SIG-M5 treated with dmso at 0.1 percent for 504 hours (cell line): Measurements from ENCODE around the gene PABPN1L.
"Not testable (repeated sequence)": the region's sequence is repeated elsewhere in the genome, so short reads cannot be mapped to it uniquely, and the experiment has no call there.

ENCODE experiments used
- DNase-seq: peaks from one replicate; lab custom pipeline; 2025; ENCODE audit not compliant: unreplicated experiment; lab: John Stamatoyannopoulos, UW

Gene PABPN1L

DNA sequence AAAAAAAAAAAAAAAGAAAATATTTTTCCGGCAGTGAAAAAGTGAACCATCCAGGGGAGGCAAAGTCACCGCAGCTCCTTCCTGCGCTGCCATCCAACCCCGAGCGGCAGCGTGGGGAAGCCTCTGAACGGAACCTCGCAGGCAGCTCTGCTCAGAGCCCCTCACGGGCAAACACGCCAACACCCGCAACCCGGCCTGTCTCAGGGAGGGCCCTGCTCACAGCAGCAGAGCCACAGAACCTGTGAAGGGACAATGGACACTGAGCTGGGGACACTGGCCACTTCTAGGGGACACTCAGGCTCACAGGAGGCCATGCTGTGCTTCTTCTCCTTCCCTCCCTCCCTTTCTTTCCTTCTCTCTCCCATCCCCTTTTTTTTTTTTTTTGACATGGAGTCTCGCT is 33.4 kb downstream of the PABPN1L start:
- DNase-seq, result no peak

DNA sequence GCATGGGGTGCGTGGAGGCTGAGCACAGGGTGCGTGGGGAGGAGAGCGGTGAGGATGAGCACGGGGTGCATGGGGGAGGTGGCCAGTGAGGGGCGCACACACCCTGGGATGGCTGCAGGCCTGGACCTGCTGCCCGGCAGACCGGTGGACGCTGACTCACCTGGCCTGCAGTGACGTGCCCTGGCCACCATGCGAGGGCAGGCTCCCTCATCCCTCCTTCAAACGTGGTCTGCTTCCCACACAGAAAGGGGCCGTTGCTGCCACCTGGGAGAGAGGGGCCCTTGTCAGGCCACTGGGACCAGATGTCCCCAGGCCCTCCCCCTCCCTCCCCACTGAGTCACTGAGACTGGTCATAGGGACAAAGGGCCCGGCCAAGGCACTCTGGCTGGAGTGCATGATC is 34.6 kb downstream of the PABPN1L start:
- DNase-seq, result no peak

DNA sequence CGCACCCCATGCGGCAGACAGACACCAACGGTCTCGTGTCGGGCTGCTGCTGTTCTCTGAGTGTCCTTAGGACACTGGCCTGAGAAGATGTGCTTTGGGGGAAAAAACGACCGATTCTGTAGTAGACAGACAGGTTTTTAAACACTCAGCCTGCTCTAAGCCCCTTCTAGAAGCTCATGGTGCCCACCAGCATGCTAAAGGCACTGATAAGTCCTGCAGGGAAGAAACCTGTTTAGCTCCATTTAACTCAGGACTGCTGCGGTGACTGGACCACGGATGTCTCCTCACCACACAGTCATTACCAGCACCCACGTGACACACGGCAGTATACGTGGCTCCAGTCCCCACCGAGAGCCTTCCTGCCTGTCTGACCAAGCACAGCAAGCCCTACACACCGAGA is 35.7 kb downstream of the PABPN1L start:
- no peak for DNase-seq

DNA sequence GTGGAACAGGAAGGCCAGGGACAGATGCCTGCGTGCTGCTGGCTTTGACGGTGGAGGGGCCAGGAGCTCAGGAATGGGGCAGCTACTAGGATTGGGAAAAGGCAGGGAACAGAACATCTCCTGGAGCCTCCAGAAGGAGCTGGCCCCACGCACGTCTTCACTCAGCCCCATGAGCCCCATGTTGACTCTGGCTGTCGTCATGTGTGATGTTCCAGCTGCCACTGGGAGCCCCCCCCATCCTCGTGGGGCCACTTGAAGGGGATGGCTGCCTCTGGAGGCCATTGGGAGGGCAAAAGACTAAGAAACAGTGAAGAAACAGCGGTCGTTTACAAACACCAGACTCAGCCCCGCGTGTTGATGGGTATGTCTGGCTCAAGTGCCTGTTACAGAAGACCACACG is 36.2 kb downstream of the PABPN1L start:
- DNase-seq, result no peak

DNA sequence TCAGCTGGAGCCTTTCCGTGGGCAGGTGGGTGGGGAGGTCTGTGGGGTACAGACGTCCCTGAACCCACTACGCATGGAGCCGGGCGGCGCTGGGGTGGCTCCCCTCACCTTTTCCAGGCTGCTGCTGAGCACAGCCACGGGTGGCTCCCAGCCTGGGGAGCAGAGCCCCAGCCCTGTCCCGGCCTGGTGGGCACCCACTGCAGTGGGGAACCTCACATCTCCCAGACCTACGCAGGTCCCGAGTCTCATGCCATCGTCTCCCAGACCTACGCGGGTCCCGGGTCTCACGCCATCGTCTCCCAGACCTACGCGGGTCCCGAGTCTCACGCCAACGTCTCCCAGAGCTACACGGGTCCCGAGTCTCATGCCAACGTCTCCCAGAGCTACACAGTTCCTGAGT is 37.7 kb downstream of the PABPN1L start:
- DNase-seq, result no peak

DNA sequence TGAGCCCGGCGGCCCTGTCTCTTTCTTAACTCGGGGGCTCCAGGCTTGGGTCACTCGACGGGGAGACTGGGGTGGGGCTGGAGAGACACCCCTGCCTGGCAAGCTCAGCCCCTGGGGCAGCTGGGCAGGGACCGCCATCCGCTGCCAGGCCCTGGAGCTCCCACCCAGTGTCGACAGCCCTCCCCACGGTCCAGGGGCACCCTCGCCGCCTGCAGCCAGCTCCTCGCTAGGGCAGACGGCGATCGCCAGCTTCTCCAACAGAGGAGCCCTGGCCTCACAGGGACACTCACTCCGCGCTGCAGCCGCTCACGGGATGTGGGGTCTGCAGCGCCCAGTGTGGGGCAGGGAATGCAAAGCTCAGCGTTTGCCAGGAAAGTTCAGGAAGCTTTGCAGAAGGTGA is 38.7 kb downstream of the PABPN1L start:
- DNase-seq, result no peak

DNA sequence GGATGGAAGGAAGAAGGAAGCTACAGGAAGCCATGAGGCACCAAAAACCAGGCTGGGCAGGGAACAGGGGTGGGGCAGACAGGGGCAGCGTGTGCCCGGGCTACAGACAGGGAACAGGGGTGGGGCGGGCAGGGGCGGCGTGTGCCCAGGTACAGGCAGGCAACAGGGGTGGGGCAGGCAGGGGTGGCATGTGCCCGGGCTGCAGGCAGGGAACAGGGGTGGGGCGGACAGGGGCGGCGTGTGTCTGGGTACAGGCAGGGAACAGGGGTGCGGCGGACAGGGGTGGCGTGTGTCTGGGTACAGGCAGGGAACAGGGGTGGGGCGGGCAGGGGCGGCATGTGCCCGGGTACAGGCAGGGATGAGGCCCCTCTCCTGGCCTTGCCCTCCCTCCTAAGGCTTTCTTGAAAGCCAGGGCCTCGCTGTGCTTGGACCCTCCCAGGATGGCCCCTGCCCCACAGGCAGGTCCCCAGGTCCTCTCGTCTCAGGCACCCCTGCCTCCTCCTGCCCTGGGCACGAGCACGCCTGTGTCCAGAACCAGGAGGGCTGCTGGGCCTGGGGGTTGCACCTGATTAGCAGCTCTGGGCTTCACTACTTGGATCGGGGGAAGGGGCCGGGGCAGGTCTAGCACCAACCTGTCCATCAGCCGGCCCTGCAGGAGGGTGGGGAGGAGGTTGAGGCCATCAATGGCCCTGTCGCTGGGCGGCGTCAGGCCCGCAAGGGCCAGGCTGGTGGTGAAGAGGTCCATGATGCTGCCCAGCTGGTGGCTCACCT is 40.2 kb downstream of the PABPN1L start:
- no peak for DNase-seq

DNA sequence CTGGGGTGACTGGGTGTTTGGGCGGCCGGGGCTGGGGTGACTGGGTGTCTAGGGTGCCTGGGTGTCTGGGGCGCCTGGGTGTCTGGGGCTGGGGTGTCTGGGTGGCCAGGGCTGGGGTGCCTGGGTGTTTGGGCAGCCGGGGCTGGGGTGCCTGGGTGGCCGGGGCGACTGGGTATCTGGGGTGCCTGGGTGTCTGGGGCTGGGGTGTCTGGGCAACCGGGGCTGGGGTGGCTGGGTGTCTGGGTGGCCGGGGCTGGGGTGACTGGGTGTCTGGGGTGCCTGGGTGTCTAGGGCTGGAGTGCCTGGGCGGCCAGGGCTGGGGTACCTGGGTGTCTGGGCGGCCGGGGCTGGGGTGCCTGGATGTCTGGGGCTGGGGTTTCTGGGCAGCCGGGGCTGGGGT is 41.3 kb downstream of the PABPN1L start:
- DNase-seq, result no peak

DNA sequence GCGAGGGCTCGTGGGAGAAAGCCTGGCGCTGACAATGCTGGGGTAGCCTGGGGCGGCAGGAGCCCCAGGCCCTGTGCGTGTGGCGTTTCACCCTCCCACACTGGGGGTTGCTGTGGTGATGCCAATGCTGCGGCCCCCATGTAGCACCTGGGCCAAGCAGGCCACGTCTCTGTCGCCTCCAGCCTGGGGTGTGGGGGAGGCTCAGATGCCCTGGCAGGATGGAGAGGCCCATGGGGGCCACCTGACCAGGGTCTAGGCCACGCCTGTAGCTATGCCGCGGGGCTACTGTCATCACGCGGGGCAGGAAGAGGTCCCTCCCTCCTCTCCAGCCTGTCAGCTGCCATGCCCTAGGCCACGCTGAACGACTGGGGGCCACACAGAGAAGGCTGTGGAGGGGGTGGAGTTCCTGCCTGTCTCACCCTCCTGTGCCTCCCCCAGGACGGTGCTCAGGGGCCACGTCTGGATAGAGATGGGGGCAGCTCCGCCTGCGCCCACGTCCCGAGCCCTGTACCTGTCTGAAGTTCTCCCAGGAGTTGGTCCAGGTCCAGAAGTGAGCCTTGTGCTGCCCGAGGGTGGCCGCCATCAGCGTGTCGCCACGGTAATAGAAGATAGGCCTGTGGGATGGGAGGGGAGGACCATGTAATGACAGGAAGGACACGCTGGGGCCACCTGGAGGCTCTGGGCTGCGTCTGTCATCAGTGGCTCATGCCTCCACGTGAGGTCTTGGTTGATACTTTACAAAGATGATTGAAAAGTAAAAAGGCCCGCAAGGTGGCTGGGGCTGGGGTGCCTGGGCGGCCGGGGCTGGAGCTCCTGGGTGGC is 42.0 kb downstream of the PABPN1L start:
- DNase-seq, result no peak

DNA sequence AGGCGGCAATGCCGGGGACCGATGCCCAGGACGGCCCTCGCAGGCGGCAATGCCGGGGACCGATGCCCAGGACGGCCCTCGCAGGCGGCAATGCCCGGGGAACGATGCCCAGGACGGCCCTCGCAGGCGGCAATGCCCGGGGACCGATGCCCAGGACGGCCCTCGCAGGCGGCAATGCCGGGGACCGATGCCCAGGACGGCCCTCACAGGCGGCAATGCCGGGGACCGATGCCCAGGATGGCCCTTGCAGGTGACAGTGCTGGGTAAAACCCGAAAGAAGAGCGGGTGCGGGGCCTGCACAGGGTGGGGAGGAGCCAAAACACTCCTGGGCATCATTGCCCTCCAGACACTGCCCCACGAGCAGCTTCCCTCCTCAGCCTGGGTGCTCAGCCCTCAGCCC is 42.8 kb downstream of the PABPN1L start:
- not testable (repeated sequence) for DNase-seq

DNA sequence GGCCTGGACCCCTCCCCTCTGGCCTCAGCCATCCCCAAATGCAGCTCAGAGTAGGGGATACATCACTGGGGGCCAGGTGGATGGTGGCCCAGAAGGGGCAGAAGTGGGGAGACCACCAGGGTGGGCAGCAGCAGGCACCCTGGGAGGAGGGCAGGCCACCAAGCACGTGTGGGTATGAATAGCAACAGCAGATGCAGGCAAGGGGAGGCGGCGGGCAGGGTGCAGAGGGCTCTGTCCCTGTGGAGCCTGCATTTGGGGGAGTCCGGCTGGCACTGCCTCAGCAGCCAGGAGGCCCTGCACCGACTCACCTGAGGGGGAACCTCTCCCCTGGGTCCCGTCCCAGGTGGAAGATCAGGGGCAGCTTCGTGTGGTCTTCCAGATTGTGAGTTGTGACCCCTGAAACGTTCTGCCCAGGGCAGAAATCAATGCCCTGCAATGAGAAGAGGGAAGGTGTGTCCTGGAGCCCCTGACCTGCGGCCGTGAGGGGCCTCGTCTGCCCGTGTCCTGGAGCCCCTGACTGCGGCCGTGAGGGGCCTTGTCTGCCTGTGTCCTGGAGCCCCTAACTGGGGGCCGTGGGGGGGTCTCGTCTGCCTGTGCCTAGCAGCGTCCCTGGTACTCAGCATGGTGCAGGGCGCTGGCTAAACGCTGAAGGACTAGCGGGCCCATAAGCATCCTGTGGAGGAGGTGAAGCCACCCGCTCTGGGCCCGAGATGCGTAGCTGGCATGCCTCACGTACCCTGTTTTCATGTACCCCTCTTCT is 44.0 kb downstream of the PABPN1L start:
- no peak for DNase-seq

DNA sequence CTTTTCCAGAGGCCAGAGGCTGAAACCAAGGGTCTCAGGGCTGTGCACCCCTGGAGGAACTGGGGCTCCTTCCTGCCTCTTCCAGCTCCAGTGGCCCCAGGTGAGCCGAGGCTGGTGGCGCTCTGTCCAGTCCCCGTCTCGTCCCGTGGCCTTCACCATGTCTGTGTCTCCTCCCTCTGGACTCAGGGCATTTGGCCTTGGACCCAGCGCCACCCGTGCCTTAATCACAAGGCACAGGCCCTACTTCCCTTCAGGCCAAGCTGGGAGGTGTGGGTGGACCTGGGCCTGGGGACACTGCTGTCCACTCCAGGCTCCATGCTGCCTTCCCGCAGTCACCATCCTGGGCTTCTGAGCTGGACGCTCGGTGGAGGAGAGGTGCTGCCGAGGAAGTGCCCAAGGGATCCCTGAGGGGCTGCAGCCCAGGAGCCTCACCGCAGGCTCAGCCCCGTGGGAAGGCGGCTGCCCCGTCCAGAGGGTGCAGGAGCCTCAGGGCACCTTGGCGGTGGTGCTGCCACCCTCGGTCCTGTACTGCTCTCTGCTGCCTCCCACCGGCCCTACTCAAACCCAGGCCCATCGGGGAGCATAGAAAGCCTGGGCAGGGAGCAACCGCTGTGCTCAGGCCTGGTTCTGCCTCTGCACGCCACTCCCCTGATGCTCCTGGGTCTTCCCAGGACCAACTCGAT is 45.2 kb downstream of the PABPN1L start:
- no peak for DNase-seq

DNA sequence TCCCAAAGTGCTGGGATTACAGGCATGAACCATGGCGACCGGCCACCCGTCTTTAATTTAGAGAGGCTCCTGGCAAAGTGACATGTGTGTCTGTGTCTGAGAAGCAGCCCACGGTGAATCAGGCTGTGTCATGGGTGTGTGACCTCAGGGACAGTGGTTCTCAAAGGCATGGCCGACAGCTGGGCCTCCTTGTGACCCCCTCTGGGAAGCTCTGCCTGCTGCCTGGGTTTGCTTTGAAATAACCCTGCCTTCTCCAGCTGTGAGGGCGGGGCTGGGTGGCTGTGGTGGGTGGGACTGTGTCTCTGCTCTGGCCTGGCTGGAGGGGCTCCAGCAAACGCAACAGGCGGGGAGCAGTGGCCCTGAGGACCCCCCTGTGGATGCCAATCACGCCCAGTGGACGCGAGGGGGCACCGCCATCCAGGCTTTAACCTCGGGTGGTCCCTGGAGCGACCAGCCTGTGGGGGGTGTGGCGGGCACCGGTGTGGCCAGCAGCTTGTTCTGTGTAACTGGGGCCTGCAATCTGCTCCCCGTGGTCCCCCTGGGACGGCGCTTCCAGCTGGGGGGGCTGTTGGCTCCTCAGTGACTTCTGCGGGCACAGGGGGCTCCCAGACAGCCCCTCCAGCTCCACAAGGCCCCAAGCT is 46.0 kb downstream of the PABPN1L start:
- DNase-seq, result no peak

DNA sequence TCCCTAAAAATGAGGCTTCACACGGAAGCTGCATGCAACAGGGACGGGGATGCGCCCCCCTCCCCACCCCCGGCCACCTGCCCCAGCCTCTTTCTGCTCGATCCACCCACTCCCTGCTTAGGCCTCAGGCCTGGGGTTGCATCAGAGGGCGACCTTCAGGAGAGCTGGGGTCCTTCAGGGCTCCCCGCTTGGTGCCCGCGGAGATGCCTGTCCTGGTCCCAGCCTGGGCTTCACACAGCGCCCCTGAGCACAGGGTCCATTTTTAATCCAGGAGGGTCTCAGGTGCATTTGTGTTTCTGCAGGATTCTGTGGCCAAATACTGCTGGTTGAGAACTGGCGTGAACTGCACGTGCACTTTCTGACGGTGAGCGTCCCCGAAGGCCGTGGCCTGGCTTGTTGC is 47.3 kb downstream of the PABPN1L start:
- no peak for DNase-seq

DNA sequence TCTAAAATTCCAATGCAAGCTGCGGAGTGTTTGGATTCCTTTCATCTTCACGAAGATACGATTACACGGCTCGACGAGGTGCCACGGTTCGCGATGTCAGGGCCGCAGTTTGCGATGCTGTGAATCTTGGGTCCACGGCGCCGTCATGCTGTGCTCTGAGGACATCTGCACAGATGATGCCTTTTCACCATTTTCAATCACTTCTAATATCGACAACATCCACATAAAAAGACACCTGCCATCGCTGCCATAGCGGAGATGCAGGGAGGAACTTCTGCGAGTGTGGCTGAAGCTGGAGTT is 47.9 kb downstream of the PABPN1L start:
- DNase-seq, result no peak

DNA sequence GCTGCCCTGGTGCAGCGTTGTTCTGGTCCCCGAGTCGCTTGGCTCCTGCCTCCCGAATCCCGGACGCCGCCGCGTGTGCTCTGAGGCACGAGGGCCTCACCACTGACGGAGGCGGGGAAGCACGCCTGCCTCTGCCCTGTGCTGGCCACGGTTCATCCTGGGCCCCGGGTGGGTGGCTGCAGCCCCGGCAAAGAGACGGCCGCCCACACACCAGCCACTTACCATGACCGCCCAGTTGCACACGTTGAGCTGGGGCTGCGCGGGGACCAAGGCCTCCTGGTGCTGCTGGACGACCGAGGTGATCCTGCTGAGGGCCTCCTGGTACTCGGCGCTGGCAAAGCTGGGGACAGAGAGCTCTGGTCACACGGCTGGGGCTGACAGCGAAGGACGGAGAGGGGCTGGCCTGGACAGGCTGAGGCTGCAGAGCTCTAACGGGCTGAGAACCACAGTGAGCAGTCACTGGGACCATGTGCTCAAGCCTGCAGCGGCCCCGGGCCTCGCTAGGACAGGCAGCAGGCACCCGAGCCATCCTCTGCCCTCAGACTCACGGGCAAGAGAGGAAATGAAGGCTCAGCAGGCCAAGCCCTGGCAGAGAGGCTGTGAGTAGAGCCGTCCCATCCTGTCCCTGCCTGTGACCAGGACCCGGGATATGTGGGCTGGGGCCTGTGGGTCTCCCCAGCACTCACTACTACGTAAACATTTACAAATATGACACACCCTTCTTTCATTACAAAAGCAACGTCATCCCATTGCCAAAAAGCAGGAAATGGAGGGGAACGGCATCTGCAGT is 48.5 kb downstream of the PABPN1L start:
- no peak for DNase-seq

DNA sequence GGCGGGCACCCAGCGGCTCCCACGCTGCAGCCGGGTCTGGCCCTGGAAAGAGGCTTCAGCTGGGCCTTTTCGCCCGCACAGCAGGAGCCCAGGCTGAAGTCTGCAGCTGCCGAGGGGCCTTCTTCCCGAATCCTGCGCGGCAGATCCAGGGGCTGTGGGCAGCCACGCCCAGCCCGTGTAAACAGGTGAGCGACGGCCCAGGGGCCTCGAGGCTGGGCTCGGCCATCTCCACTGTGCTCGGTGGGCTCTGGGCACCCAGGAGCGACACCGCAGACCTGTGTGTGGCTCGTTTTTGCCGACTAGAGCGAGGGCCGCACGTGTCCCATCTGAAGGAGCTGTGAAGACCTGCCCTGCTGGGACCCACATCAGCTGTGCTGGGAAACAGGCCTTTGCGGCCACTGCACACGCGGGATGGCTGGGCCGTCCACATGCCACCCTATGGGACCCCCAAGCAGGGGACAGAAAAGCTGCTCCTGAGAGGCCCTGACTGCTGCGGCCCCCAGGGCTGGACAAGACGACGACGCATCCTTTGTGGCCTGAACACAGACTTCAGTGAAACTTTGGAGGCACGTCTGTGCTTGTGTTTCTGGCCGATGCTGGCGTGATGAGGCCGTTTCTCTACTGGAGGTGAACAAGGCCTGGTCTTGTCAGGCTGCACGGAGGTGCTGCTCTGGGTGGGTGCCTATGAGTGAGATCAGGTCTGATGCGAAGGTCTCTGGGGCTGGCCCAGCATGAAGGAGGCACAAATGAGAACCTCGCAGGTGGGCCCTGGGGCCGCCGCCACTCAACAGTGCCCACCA is 49.5 kb downstream of the PABPN1L start:
- DNase-seq, result no peak

DNA sequence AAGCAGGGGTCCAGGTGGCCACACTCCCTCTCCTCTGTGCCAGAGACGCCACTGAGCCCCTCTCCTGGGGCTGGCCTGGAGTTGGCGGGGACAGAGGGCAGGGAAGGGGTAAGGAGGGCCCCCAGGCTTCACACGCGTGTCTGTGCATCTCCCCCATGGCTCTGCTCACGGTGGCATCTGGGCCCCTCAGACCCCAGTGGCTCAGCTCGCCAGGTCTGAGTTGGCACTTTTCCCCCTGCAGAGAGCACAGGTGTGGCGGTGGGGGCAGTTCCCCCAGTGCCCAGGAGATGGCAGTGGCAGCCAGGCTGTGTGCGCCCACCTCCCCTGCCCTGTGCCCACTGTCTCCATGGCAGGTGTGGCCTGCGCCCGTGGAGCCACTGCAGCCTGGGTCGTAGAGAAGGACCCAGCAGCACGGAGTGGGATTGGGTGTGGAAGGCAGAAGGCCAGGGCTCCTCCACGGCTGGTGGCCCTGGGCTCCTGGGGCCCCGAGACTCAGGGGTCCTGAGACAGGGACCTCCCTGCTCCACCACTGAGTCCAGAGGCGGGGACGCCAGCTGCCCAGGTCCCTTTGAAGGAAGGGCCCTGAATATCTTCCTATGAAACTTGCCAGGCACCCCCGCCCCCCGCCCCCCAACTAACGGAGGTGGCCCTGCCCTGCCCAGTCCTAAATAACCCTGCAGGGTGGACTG is 50.4 kb downstream of the PABPN1L start:
- no peak for DNase-seq

DNA sequence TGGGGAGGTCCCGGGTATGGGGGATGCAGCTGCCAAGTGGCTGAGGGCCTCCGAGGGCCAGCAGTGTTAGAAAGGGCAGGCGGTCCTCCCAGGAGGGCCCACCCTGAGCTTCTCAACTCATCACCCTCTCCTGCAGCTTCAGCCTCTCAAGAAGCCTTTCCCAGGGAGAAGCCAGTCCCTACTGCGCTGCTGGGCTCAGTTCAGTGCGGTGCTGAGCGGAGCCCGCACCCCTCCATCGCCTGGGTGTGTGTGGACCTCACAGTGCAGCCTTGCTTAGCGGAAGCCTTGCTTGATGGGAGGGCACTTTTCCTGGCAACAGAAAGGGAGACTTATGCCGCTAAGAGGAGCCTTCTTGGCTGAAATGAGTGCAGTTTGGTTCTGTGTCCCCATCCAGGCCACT is 51.2 kb downstream of the PABPN1L start:
- DNase-seq, result no peak
